Measurements from ENCODE around the gene FCHSD2. TPM values are rescaled to one million over a fixed set of nuclear protein-coding genes. Genes with fewer than 3 reads are reported as not detected.

FCHSD2 gene
- total and polyA plus RNA-seq, 2 of the 13 experiments (the other 11 are each of a cell fraction or from before 2014, with no cell fraction given), result 20.5 to 24.8 TPM

GRCh38 chr11:73087730-73088129 lies 54.4 kb downstream of the FCHSD2 start:
- in situ Hi-C loops (cut with HindIII; ENCODE audit: extremely low pct_ligation_motif_present, low pct_unique_long_range_greater_than_20kb) (no loop called here), intact Hi-C loops (cut with micrococcal nuclease; ENCODE audit: unreplicated experiment) (no loop called here)
- Histone ChIP-seq H3K4me3 (replicated peaks in 1 of 3; ENCODE audit: insufficient read depth in 1 of 3, low read depth in 2 of 3, low read length in 3 of 3) (no peak overlapping the region), H3K27me3 (ENCODE audit: control insufficient read depth in 1 of 2, insufficient read depth in 2 of 2, low read length in 2 of 2) (no peaks in the 10 kb centered on the region), H3K4me1 (ENCODE audit: insufficient read depth, low read length) (peaks cover 24% of the 10 kb centered on the region), H4K20me1 (ENCODE audit: insufficient read depth, low read length) (0 out of 2 replicates have a peak, but pooled peaks cover 5% of the 10 kb centered on the region), H3K27ac (ENCODE audit: extremely low read length, insufficient read depth, low read length) (no peak overlapping the region), H2AFZ (ENCODE audit: low read length) (no peak overlapping the region), H3K9ac (ENCODE audit: insufficient read depth, low read depth, low read length) (no peak overlapping the region), H3K4me2 (ENCODE audit: low read depth, low read length) (no peak overlapping the region), H3K36me3 (replicated peaks in 1 of 2; ENCODE audit: control insufficient read depth in 1 of 2, insufficient read depth in 2 of 2, low read length in 2 of 2) (peaks cover 1 to 24% of the 10 kb centered on the region in 2 experiments; a peak in 3 of 5 replicates), H3K9me3 (ENCODE audit: low read length) (no peaks in the 10 kb centered on the region), H3K79me2 (ENCODE audit: insufficient read depth, low read length) (peaks cover 72% of the 10 kb centered on the region)
- TF ChIP-seq CEBPB (IDR thresholded peaks at IDR 0.05; ENCODE audit: borderline replicate concordance, low read depth, low read length), result peak; percentile 54; the same call in 1 of the 2 replicates
- 0 out of 2 replicates have a peak, but pooled peaks have one; percentile 8 for TF ChIP-seq ATF7 (IDR thresholded peaks at IDR 0.05)
- TF ChIP-seq ATF7 (CRISPR knock-in tag; IDR thresholded peaks at IDR 0.05), result no peak
- TF ChIP-seq ZNF460 (CRISPR knock-in tag; IDR thresholded peaks at IDR 0.05; ENCODE audit: borderline replicate concordance), result no peak
- TF ChIP-seq, protein P1, sequence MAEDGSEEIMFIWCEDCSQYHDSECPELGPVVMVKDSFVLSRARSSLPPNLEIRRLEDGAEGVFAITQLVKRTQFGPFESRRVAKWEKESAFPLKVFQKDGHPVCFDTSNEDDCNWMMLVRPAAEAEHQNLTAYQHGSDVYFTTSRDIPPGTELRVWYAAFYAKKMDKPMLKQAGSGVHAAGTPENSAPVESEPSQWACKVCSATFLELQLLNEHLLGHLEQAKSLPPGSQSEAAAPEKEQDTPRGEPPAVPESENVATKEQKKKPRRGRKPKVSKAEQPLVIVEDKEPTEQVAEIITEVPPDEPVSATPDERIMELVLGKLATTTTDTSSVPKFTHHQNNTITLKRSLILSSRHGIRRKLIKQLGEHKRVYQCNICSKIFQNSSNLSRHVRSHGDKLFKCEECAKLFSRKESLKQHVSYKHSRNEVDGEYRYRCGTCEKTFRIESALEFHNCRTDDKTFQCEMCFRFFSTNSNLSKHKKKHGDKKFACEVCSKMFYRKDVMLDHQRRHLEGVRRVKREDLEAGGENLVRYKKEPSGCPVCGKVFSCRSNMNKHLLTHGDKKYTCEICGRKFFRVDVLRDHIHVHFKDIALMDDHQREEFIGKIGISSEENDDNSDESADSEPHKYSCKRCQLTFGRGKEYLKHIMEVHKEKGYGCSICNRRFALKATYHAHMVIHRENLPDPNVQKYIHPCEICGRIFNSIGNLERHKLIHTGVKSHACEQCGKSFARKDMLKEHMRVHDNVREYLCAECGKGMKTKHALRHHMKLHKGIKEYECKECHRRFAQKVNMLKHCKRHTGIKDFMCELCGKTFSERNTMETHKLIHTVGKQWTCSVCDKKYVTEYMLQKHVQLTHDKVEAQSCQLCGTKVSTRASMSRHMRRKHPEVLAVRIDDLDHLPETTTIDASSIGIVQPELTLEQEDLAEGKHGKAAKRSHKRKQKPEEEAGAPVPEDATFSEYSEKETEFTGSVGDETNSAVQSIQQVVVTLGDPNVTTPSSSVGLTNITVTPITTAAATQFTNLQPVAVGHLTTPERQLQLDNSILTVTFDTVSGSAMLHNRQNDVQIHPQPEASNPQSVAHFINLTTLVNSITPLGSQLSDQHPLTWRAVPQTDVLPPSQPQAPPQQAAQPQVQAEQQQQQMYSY (CRISPR knock-in tag; IDR thresholded peaks at IDR 0.05), result no peak
- TF ChIP-seq HNRNPUL1 (IDR thresholded peaks at IDR 0.05; ENCODE audit: low read depth, low read length), result no peak
- peak; percentile 52 for TF ChIP-seq CEBPG (CRISPR knock-in tag; IDR thresholded peaks at IDR 0.05)
- FAIRE-seq (no peak), ATAC-seq (no peak), DNase-seq (ENCODE audit: low spot score) (no peak)
- no TSS peak for BruUV-seq (replicated peaks)
- ChIA-PET CTCF (ENCODE audit: low intra/inter-chr PET ratio, low total read pairs) (no interaction called here), POLR2A (no interaction called here)
- 100% methylated on average over 1 of the region's 1 CpG for WGBS (ENCODE audit: low lambda C conversion rate)
